GM19099 (cell line): ENCODE results near the gene ORM2.

Source experiments
- POLR2A ChIP-seq: IDR thresholded peaks from 3 replicates; pipeline ENCODE4 v1.6.1; 2011; ENCODE audit warnings: low read depth; ENCODE audit not compliant: insufficient read length; ENCODE audit errors: extremely low read depth

ORM2 gene

GRCh38 chr9:114289106-114289505 is 40.6 kb upstream of the ORM2 start:
- no peak for TF ChIP-seq POLR2A

DNA sequence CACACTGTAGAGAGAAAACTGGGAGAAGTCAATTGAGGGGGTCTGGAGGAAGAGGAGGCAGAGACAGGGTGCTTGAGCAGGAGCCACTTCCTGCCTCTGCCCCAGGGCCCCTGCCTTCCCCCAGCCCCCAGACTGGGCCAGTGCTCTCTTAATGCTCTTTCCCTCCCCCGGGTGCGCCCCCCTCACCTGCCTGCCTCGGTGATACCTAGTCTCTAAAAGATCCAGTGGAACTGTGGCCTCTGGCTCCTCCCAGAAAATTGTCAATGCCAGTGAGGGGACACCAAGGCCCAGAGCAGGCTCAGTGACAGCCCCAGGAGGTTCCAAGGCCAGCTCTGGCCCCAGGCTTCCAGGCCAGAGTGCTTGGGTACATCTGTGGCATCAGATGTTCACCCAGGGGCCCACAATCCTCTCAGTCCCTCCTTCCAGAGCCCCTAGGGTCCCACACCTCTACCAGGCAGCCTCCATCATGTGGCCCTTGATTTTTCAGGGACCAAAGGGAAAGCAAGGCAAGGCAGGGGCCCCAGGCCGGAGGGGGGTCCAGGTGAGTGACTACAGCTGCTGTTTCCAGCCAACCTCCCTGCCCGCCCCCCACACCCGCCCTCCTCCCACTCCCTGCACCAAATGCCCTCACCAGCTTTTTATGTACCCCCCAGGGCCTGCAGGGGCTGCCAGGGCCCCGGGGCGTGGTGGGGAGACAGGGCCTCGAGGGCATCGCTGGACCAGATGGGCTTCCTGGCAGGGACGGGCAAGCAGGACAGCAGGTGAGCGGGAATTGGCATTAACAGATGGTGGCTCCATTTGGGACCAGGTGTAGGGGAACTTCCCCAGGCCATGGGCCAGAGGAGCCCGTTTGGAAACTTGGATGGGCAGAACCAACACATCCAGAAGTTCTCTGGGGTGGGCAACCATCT is 39.8 kb upstream of the ORM2 start:
- TF ChIP-seq POLR2A = no peak

DNA sequence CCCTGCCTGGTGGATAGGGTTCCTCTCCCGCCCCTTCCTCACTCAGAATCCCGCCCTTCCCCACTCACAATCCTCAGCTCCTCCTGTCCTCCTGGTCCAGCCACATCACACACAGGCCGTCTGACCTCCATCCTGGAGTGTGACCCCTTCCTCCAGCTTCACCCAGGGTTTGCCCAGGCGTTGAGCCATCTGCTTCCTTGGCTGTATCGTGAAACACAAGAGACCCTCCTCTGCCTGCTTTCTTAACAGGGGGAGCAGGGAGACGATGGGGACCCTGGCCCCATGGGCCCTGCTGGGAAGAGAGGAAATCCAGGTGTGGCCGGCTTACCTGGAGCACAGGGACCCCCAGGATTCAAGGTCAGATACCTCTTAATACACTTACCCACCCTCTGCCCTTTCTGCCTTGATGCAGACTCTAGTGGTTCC is 39.1 kb upstream of the ORM2 start:
- TF ChIP-seq POLR2A = no peak

DNA sequence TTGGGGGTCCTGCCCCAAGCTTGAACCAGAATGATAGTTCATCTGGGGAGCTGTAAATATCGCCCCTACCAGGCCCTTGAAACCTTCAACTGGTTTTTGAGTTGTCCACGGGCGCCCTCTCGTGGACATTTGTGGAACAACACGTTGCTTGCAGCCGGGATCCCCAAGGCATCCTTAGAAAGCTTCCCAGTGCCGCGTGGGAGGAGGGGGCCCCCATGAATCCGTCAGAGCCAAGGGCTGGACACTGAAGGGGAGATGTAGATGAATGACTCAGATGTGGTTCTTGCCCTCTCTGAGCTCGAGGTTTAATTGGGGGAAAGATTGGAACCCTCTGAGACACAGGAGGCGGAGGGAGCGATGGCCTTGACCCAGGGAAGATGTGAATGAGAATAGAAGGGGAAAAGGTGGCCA is 38.6 kb upstream of the ORM2 start:
- no peak for TF ChIP-seq POLR2A

DNA sequence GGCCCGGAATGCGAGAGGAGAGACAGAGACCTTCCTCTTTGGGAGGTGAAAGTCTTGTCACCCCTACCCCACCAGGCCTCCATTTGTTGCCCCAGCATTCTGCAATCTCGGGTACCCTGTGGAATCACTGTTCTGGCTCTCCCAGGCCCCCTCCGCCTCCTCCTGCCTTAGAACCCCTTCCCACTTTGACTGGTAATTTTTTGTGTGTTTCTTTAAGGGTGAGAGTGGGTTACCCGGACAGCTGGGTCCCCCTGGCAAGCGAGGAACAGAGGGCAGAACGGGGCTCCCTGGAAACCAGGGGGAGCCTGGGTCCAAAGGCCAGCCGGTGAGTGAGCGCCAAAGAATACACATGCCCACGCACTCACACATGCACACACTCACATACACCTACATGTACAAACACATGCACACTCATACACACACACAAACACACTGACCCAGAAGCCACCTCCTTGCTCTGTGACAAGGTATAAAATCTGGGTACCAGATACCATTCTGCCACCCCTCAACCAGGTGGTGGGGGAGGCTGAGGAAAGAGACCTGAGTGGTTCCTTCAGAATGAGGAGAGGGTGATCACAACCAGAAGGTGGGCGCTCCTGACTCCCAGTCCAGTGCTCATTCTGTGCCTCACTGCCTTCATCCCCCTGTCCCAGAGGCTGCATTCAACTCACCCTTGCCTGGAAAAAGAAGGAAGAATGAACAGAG is 37.6 kb upstream of the ORM2 start:
- TF ChIP-seq POLR2A = no peak

DNA sequence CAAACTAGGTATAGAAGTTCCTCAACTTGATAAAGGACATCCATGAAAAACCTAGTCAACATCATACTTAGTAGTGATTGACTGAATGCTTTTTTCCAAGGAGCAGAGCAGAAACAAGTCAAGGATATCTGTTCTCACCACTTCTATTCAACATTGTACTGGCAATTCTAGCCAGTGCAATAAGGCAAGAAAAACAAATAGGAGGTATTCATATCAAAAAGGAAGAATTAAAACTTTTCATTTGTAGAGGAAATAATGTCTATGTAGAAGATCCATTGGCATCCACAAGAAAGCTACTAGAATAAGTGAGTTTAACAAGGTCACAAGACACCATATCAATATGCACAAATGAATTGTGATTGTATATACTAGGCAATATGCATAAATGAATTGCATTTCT is 35.0 kb upstream of the ORM2 start:
- TF ChIP-seq POLR2A = no peak

- TF ChIP-seq POLR2A = no peak
These were observed 33.3 kb upstream of the ORM2 start for GRCh38 chr9:114296338-114296737.

DNA sequence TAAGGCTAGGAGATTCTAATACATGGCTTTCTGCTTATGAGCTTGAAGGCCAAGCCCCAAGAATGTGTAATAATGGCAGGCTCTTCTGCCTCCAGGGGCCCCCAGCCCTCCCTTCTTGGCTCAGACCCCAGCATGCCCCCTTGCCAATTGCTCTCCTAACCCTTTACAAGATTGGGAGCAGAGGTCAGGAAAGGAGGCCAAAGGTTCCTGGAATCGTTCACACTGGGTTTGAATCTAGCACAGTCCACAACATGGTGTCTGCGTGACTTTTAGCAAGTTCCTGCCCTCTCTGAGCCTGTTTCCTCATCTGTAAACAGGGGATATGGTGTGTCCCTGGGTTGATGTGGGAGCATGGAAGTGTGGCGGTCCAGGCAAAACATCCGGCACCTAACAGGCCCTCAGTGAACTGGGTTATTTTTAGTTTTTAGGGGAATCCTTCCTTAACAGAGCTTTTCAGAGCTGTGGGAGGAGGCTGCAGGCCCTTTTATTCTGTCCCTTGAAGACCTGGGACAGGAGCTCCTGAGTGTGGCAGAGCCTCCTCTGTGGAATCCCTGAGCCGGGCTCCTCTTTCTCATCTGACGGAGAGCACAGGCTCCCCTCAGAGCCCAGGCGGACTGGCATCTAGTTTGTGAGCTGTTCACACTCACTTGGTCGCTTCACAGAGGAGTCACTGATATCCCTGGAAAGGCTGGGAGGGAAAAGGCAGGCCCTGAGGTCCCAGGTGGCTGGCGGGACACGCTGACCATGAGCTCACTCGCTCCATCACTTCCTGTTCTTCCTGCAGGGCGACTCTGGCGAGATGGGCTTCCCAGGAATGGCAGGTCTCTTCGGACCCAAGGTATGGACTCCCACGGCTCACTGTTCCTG is 30.1 kb upstream of the ORM2 start:
- no peak for TF ChIP-seq POLR2A

GRCh38 chr9:114300153-114300845 is 29.4 kb upstream of the ORM2 start:
- TF ChIP-seq POLR2A = no peak

DNA sequence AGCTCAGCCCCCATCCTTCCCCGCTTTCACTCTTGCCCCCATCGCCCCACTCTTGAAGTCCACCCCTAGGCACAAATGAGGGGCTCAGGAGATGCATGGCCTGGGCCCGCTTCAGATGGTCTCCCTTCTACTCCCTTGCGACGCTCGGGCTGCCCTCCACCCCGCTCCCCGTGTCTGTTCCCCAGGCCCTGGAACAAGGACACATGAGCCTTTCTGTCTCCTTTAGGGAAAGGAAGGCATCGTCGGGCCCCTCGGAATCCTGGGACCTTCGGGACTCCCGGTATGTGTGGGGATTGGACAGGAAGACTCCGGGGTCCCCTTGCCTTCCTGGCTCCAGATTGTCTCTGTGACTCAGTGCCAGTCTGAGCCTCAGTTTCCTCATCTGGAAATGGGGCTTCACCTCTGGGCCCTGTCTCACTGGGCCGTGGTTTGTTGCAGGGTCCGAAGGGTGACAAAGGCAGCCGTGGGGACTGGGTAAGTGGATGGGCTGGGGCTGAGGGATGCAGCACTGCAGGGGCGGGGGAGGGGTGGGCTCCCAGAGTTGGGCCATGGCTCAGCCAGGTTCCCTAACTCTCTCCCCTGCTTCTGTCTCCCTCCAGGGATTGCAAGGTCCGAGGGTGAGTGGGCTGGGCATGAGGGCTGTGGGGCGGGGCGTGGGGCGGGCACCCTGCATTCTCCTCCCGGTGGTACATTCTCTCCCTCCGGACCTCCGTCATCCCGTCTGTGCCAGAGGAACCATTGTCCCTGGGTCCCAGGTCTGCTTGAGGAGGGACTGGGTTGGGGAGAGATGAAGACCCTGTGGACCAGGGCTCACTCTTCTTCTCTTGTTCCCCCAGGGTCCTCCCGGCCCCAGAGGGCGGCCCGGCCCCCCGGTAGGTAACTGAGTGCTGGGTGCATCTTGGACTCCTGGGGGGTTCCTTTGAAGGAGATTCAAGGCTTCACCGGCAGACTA is 28.5 kb upstream of the ORM2 start:
- TF ChIP-seq POLR2A = no peak

DNA sequence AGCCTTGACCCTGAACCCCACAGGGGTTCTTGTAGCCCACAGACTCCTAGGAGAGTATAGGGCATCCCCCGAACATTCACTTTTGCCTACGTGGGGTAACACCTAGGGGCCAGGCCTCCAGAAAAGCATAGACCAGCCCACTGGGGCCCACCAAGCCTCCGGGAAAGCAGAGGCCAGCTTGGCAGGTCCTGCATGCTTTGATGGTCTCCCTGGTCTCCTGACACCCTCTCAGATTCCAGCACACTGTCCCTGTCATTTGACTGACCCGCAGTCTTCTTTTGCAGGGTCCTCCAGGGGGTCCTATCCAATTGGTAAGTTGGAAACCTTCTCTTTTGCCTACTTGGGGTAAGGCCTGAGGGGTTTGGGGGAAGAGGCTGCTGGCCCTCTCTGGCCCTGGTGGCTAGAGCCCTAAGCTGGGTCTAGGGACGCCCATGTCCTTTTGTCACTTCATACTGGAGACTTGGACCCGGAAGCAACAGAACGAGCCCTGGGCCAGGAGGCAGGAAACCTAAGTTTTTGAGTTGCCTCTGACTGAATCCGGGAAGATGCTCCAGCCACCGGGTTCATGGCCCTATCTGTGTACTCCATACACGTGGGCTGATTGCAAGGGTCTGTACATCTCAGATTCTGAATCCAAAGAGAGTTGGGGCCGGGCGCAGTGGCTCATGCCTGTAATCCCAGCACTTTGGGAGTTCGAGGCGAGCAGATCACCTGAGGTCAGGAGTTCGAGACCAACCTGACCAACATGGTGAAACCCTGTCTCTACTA is 27.7 kb upstream of the ORM2 start:
- no peak for TF ChIP-seq POLR2A

GRCh38 chr9:114302727-114303126 is 26.9 kb upstream of the ORM2 start:
- no peak for TF ChIP-seq POLR2A

DNA sequence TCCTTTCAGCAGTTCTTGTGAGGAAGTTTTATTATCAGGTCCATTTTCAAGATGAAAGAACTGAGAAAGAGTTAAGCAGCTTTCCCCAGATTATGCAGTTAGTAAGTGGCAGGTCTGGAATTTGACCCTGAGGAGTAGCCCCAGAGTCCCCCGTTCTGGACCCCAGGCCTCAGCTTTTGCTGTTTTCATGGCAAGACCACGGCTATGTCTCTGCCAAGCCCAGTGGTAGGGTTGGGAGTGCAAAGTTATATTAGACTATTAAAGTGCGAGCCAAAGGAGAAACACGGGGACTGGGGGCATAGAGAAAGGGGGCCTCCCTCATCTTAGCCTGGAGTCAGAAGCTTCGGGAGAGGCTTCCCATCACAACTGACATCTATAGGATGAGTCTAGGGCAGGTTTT is 26.1 kb upstream of the ORM2 start:
- no peak for TF ChIP-seq POLR2A
